Heart left ventricle (tissue), 16 donors: ENCODE results near the gene BRD3OS. TPM values are rescaled to one million over a fixed set of nuclear protein-coding genes. Genes with fewer than 3 reads are reported as not detected.

Experiments used
- ATAC-seq, 4 donors: fragments of 200-7000 bp; cut with Tn5 transposase; one replicate each; pipeline ENCODE4 v1.9.1; 2020 to 2022; ENCODE audit warnings: moderate library complexity in 4 of 4, mild to moderate bottlenecking in 3 of 4, moderate number of reproducible peaks in 1 of 4
- DNase-seq, 5 donors: peaks; one replicate each; pipeline ENCODE4 v3.0.0-alpha.2; 2020
- H3K27ac ChIP-seq, 12 donors: fragments of 200-600 bp; sonication (generic) in 4 of 12; one replicate each; pipeline versions ENCODE4 v1.5.0 to v1.8.0; 2016 to 2022; ENCODE audit warnings: mild to moderate bottlenecking in 2 of 12
- H3K27me3 ChIP-seq, 9 donors: fragments of 200-600 bp; sonication (generic) in 2 of 9; one replicate each; pipeline versions ENCODE4 v1.5.1 to v1.8.0; 2016 to 2022; ENCODE audit warnings: mild to moderate bottlenecking in 3 of 9
- H3K36me3 ChIP-seq, 9 donors: fragments of 200-600 bp; sonication (generic) in 2 of 9; one replicate each; pipeline versions ENCODE4 v1.5.0 to v1.8.0; 2018 to 2022; ENCODE audit warnings: mild to moderate bottlenecking in 2 of 9
- H3K4me1 ChIP-seq, 12 donors: fragments of 200-600 bp; sonication (generic) in 4 of 12; one replicate each; pipeline versions ENCODE4 v1.5.0 to v1.8.0; 2016 to 2022; ENCODE audit warnings: mild to moderate bottlenecking in 3 of 12
- H3K4me3 ChIP-seq, 12 donors: fragments of 200-600 bp; sonication (generic) in 4 of 12; one replicate each; pipeline versions ENCODE4 v1.5.0 to v1.8.0; 2017 to 2022; ENCODE audit warnings: mild to moderate bottlenecking in 9 of 12, moderate library complexity in 4 of 12
- H3K9me3 ChIP-seq, 12 donors: fragments of 200-600 bp; sonication (generic) in 4 of 12; one replicate each; pipeline versions ENCODE4 v1.5.0 to v1.8.0; 2016 to 2022; ENCODE audit warnings: mild to moderate bottlenecking in 1 of 12
- CTCF ChIP-seq, 12 donors: fragments of 200-600 bp; sonication (generic) in 4 of 12; IDR thresholded peaks; one replicate each; pipeline versions ENCODE4 v1.5.0 to v1.8.0; 2018 to 2022; ENCODE audit warnings: antibody characterized with exemption in 12 of 12, mild to moderate bottlenecking in 5 of 12
- POLR2A ChIP-seq, 2 donors: fragments of 450-650 bp; IDR thresholded peaks; one replicate each; pipeline ENCODE4 v1.6.1; 2017; ENCODE audit warnings: antibody characterized with exemption in 2 of 2, mild to moderate bottlenecking in 2 of 2, moderate library complexity in 2 of 2
- WGBS, 4 donors: extraction: QIAGEN DNeasy Blood & Tissue Kit in 2 of 4; methylation state at CpG; one replicate each; pipeline versions ENCODE4 v1.1.5 to v1.1.7; 2013 to 2018; 5-methylcytosine and 5-hydroxymethylcytosine counted together
- intact Hi-C, 10 donors: fragments of 100-400 bp; cut with DNase I; formaldehyde crosslinking; loops; one replicate each; pipeline versions ENCODE4 v1.11.1 to v1.14.2; 2022
- polyA plus RNA-seq, 2 donors: library from polyadenylated mRNA; stranded (reverse); fragments of 200-250 nt; gene quantifications; one replicate each; pipeline ENCODE4 v1.2.3, GENCODE V29; 2013
- total RNA-seq, 9 donors: library from RNA; depleted of rRNA in 2 of 9; stranded (reverse); fragments of >200 nt in 2 of 9; fragmentation: NEBNext Ultra II Directional in 3 of 9; extraction: Animal tissue kit (Norgen Biotek cat#: 25700) in 3 of 9; gene quantifications; one replicate each; pipeline versions ENCODE4 v1.1.0 to v1.2.4, GENCODE V29; 2016 to 2023
- donor health status: ischemic (EF 13 %, LVEDD 7.1; RV severe dilation, severe dysfunction).
- donor health status: healthy with polysubstance abuse.
- donor health status: DM: no; HTN: yes; CAD: no.
- donor health status: DM: no; HTN: no; CAD: no.
- donor health status: ischemic (EF 25% LVEDD 6.9; RV normal size, moderate dysfunction).
- donor health status: ischemic (EF 25% LVEDD 5.7; RV mildly dilated, moderate dysfunction).
- donor health status: healthy.
- donor health status: DM: yes; HTN: yes; CAD: no.
- donor health status: ischemic (EF 35%, LVEDD 5.7; RV mildly dilated, moderate dysfunction).
- donor health status: nonischemic (EF 11% LVEDD 7.7; RV severe dilation, severe dysfunction).
- donor health status: DM: yes; HTN: yes; CAD: no.
- donor health status: PGD.
- donor health status: ischemic (EF 29% LVEDD 5.4; RV normal size, mild dysfunction).
- donor health status: nonischemic (EF 23%, LVEDD 6.1; RV moderate dilation, normal function).

BRD3OS gene
- total and polyA plus RNA-seq, 11 donors: 1.8 to 13.8 (median 8.9) TPM

- peaks cover 0 to 27% (median 10%) of the 10 kb centered on the region in 12 donors for H3K9me3 ChIP-seq
- ATAC-seq: no peak
- intact Hi-C loops: no loop called here
Observed at GRCh38 chr9:134034215-134035040, 9.1 kb downstream of the BRD3OS start.

DNA sequence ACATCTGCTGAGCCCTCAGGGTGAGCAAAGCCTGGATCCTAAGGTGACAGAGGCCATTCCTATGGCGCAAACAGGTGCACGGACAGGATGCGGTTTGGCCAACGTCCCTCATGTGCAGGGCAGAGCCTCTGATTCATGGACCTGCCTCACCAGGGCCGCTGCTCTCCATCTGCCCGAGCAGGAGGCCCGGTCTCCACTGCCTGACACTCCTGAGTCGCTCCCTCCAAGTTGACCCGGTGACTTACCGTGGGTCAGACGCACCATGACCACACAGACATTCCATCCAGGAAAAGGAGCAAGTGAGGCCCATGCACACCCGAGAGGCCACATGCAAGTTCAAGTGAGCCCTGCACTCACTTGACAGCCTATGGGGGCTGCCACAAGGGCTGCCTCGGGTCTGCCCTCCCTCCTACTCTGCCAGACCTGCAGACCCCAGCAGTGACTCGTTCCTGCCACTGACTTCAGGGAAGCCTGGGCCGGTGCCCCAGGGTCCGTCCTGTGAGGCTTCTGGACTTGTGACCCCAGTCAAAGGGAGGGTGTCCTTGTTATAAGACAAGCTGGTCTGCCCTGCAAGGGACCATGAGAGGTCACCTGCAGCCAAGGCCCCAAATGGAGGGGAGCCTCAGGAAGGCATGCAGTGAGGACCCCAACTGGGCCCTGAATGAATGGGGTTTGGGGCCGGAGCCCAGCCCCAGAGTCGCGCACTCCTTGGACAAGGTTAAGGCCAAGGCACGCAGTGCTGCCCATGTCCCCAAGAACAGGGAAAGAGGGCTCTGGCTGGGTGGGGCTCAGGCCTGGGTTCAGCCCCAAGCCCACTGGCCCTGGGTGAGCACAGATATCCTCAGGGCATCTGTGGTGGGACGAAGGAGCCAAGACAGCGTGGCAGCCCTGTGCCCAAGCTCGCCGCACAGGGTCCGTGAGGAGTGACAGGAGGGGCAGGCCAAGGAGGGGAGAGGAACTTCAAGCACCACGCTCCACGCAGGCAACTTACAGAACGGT lies 10.1 kb downstream of the BRD3OS start:
- peak in 1 of 5 donors; percentile 25 for DNase-seq
- intact Hi-C loops: no loop called here
- Histone ChIP-seq H3K9me3 (peaks cover 0 to 27% (median 10%) of the 10 kb centered on the region in 12 donors), H3K27me3 (no peaks in the 10 kb centered on the region), H3K36me3 (peaks cover 5 to 100% (median 93%) of the 10 kb centered on the region in 9 donors), H3K4me1 (no peaks in the 10 kb centered on the region), H3K27ac (no peak overlapping the region), H3K4me3 (no peak overlapping the region)
- no peak for TF ChIP-seq CTCF (IDR thresholded peaks at IDR 0.05)
- TF ChIP-seq POLR2A (IDR thresholded peaks at IDR 0.05): no peak
- ATAC-seq: peak in 1 of 4 donors; percentile 17
- 90 to 97% (median 93%) methylated on average over 23 to 28 of the region's 28 CpGs for WGBS, 4 donors

More at GRCh38 chr9:134034215-134035040, 9.1 kb downstream of the BRD3OS start:
- Histone ChIP-seq H3K27me3 (no peaks in the 10 kb centered on the region), H3K36me3 (peaks cover 5 to 100% (median 92%) of the 10 kb centered on the region in 9 donors), H3K27ac (no peak overlapping the region), H3K4me3 (no peak overlapping the region), H3K4me1 (no peaks in the 10 kb centered on the region)
- no peak for TF ChIP-seq POLR2A (IDR thresholded peaks at IDR 0.05)
- no peak for TF ChIP-seq CTCF (IDR thresholded peaks at IDR 0.05)
- DNase-seq: peak in 1 of 5 donors; percentile 6
- 94 to 95% (median 95%) methylated on average over 19 of the region's 19 CpGs for WGBS, 4 donors

GRCh38 chr9:134036130-134036529 lies 10.8 kb downstream of the BRD3OS start:
- Histone ChIP-seq H3K4me3 (no peak overlapping the region), H3K27ac (no peak overlapping the region), H3K4me1 (peaks cover 0 to 4% (median 0%) of the 10 kb centered on the region in 12 donors), H3K36me3 (peaks cover 5 to 100% (median 93%) of the 10 kb centered on the region in 9 donors), H3K27me3 (no peaks in the 10 kb centered on the region), H3K9me3 (peaks cover 0 to 27% (median 10%) of the 10 kb centered on the region in 12 donors)
- 92 to 95% (median 94%) methylated on average over 14 to 16 of the region's 16 CpGs for WGBS, 4 donors
- no peak for ATAC-seq
- intact Hi-C loops: no loop called here
- no peak for TF ChIP-seq CTCF (IDR thresholded peaks at IDR 0.05)
- no peak for DNase-seq
